ENCODE data around the gene PWP2. TPM values are rescaled to one million over a fixed set of nuclear protein-coding genes. Genes with fewer than 3 reads are reported as not detected.
A peak's percentile ranks its signal among the peaks of the same experiment; 100 is the strongest.
"Not testable (repeated sequence)": the region's sequence is repeated elsewhere in the genome, so short reads cannot be mapped to it uniquely, and the experiment has no call there.

PWP2 gene
- polyA plus RNA-seq, 4 donors, result 6.7 to 44.0 (median 17.7) TPM

- H3K9me3 ChIP-seq (ENCODE audit: control insufficient read depth in 2 of 2, insufficient read depth in 1 of 2, low read depth in 1 of 2, low read length in 1 of 2); DNase-seq; H3K4me1 ChIP-seq (ENCODE audit: control insufficient read depth in 3 of 3, insufficient read depth in 2 of 3, low read depth in 1 of 3, low read length in 2 of 3); H3K36me3 ChIP-seq (ENCODE audit: control insufficient read depth in 3 of 3, insufficient read depth in 2 of 3, low read depth in 1 of 3, low read length in 3 of 3); H3K4me3 ChIP-seq (ENCODE audit: low read depth in 1 of 3, low read length in 3 of 3); H3K27ac ChIP-seq (ENCODE audit: low read depth in 1 of 3, low read length in 2 of 3); H3K27me3 ChIP-seq (ENCODE audit: control insufficient read depth in 3 of 3, insufficient read depth in 3 of 3, low read length in 3 of 3); FAIRE-seq: not testable (repeated sequence)
- WGBS, 3 donors, result 38% methylated on average over 6 of the region's 15 CpGs; no CpG with 5 or more reads in 2 of the 3 donors
These were observed 30.8 kb downstream of the PWP2 start for GRCh38 chr21:44138039-44138438.

- H3K4me1 ChIP-seq (ENCODE audit: control insufficient read depth in 3 of 3, insufficient read depth in 2 of 3, low read depth in 1 of 3, low read length in 2 of 3); H3K36me3 ChIP-seq (ENCODE audit: control insufficient read depth in 3 of 3, insufficient read depth in 2 of 3, low read depth in 1 of 3, low read length in 3 of 3); FAIRE-seq; DNase-seq; H3K4me3 ChIP-seq (ENCODE audit: low read depth in 1 of 3, low read length in 3 of 3); H3K9me3 ChIP-seq (ENCODE audit: control insufficient read depth in 2 of 2, insufficient read depth in 1 of 2, low read depth in 1 of 2, low read length in 1 of 2); H3K27me3 ChIP-seq (ENCODE audit: control insufficient read depth in 3 of 3, insufficient read depth in 3 of 3, low read length in 3 of 3): not testable (repeated sequence)
- peak overlapping the region in 1 of 3 donors; percentile 38 for H3K27ac ChIP-seq (ENCODE audit: low read depth in 1 of 3, low read length in 2 of 3)
- WGBS, 3 donors, result 59 to 84% (median 83%) methylated on average over 1 to 12 of the region's 30 CpGs
These were observed 32.8 kb downstream of the PWP2 start for GRCh38 chr21:44139787-44140551.

DNA sequence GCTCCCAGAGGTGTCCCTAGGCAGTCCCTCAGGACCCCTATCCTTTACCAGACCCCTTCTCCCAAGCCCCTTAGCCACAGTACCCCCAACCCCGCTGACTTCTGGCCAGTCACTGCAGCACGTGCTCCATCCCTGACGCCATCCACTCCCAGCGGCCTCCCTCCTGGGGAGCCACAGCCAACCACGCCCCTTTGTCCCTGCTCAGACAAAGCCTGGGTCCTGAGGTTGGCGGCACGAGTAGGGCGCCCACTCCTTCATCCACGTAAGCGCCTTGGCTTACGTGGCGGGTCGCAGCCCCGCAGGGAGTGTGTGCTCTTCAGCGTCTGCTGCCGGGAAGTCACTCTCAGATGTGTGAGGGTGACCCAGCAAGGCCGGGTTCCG is 33.3 kb downstream of the PWP2 start:
- no CpG with 5 or more reads among the region's 18 CpGs for WGBS, 3 donors
- H3K4me1 ChIP-seq (ENCODE audit: control insufficient read depth in 3 of 3, insufficient read depth in 2 of 3, low read depth in 1 of 3, low read length in 2 of 3); H3K27ac ChIP-seq (ENCODE audit: low read depth in 1 of 3, low read length in 2 of 3); H3K36me3 ChIP-seq (ENCODE audit: control insufficient read depth in 3 of 3, insufficient read depth in 2 of 3, low read depth in 1 of 3, low read length in 3 of 3); H3K4me3 ChIP-seq (ENCODE audit: low read depth in 1 of 3, low read length in 3 of 3); H3K27me3 ChIP-seq (ENCODE audit: control insufficient read depth in 3 of 3, insufficient read depth in 3 of 3, low read length in 3 of 3); FAIRE-seq; DNase-seq; H3K9me3 ChIP-seq (ENCODE audit: control insufficient read depth in 2 of 2, insufficient read depth in 1 of 2, low read depth in 1 of 2, low read length in 1 of 2): not testable (repeated sequence)

DNA sequence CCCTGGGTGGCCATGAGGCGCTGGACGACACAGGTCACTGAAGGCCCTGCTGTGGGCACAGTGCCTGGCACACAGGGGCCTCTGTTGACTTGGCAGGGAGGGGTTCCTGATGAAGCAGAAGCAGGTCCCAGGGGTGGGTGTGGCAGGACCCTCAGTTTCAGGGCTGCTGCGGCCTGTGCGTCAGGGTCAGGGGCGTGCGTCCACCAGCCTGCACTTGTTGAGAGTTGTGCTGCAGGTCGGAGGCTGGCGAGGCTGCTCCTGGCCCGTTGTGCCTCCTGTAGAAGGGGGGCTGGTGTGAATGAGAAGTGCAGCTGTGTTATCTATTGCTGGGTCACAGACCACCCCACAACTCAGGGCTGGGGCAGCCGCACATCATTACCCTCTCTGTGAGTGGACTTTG is 35.3 kb downstream of the PWP2 start:
- H3K4me1 ChIP-seq (ENCODE audit: control insufficient read depth in 3 of 3, insufficient read depth in 2 of 3, low read depth in 1 of 3, low read length in 2 of 3); H3K9me3 ChIP-seq (ENCODE audit: control insufficient read depth in 2 of 2, insufficient read depth in 1 of 2, low read depth in 1 of 2, low read length in 1 of 2); H3K27me3 ChIP-seq (ENCODE audit: control insufficient read depth in 3 of 3, insufficient read depth in 3 of 3, low read length in 3 of 3); H3K4me3 ChIP-seq (ENCODE audit: low read depth in 1 of 3, low read length in 3 of 3); DNase-seq; H3K36me3 ChIP-seq (ENCODE audit: control insufficient read depth in 3 of 3, insufficient read depth in 2 of 3, low read depth in 1 of 3, low read length in 3 of 3); FAIRE-seq; H3K27ac ChIP-seq (ENCODE audit: low read depth in 1 of 3, low read length in 2 of 3): not testable (repeated sequence)
- 80% methylated on average over 9 of the region's 10 CpGs; no CpG with 5 or more reads in 2 of the 3 donors for WGBS, 3 donors

DNA sequence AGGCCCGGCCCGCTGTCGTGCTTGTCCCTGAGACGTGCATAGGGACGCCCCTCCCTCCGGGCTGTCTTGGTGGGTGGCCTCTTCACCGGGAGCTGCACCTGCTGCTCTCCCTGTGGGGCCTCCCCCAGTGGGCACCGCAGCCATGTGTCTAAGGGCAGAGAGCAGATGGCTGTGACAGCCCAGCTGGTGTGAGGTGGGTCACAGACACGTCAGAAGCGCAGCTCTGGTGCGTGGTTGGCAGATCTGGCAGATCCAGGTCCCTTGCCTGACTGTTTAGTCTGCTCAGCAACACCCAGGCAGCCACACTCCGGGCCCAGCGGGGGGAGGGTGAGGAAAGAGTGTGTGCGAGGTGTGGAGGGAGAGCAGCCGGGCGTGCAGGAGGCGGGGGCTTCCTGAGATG is 36.2 kb downstream of the PWP2 start:
- not testable (repeated sequence) for H3K9me3 ChIP-seq (ENCODE audit: control insufficient read depth in 2 of 2, insufficient read depth in 1 of 2, low read depth in 1 of 2, low read length in 1 of 2); H3K4me1 ChIP-seq (ENCODE audit: control insufficient read depth in 3 of 3, insufficient read depth in 2 of 3, low read depth in 1 of 3, low read length in 2 of 3); DNase-seq; H3K27ac ChIP-seq (ENCODE audit: low read depth in 1 of 3, low read length in 2 of 3); H3K36me3 ChIP-seq (ENCODE audit: control insufficient read depth in 3 of 3, insufficient read depth in 2 of 3, low read depth in 1 of 3, low read length in 3 of 3); FAIRE-seq; H3K27me3 ChIP-seq (ENCODE audit: control insufficient read depth in 3 of 3, insufficient read depth in 3 of 3, low read length in 3 of 3); H3K4me3 ChIP-seq (ENCODE audit: low read depth in 1 of 3, low read length in 3 of 3)
- 60% methylated on average over 3 of the region's 17 CpGs; no CpG with 5 or more reads in 2 of the 3 donors for WGBS, 3 donors

DNA sequence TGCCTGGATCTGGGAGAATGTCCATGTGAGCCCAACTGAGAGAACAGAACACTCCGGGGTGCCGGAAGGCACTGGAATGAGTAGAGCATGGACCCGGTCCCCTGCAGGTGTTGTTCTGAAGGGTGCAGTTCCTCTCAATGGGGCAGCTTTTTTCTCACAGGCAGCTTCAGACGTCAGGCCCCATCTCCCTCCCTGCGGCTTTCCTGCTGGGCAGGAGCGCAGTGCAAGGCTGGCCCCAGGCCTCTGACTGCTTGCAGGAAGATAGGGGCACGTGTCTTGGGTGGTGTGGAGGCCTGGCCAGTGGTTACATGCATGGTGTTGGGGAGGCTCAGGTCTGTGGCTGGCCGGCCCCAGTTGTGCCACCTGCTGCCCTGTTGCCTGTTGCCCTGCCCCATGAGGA is 36.8 kb downstream of the PWP2 start:
- not testable (repeated sequence) for H3K4me1 ChIP-seq (ENCODE audit: control insufficient read depth in 3 of 3, insufficient read depth in 2 of 3, low read depth in 1 of 3, low read length in 2 of 3); H3K9me3 ChIP-seq (ENCODE audit: control insufficient read depth in 2 of 2, insufficient read depth in 1 of 2, low read depth in 1 of 2, low read length in 1 of 2); H3K4me3 ChIP-seq (ENCODE audit: low read depth in 1 of 3, low read length in 3 of 3); FAIRE-seq; H3K36me3 ChIP-seq (ENCODE audit: control insufficient read depth in 3 of 3, insufficient read depth in 2 of 3, low read depth in 1 of 3, low read length in 3 of 3); H3K27ac ChIP-seq (ENCODE audit: low read depth in 1 of 3, low read length in 2 of 3); H3K27me3 ChIP-seq (ENCODE audit: control insufficient read depth in 3 of 3, insufficient read depth in 3 of 3, low read length in 3 of 3); DNase-seq
- 67% methylated on average over 5 of the region's 8 CpGs; no CpG with 5 or more reads in 2 of the 3 donors for WGBS, 3 donors

DNA sequence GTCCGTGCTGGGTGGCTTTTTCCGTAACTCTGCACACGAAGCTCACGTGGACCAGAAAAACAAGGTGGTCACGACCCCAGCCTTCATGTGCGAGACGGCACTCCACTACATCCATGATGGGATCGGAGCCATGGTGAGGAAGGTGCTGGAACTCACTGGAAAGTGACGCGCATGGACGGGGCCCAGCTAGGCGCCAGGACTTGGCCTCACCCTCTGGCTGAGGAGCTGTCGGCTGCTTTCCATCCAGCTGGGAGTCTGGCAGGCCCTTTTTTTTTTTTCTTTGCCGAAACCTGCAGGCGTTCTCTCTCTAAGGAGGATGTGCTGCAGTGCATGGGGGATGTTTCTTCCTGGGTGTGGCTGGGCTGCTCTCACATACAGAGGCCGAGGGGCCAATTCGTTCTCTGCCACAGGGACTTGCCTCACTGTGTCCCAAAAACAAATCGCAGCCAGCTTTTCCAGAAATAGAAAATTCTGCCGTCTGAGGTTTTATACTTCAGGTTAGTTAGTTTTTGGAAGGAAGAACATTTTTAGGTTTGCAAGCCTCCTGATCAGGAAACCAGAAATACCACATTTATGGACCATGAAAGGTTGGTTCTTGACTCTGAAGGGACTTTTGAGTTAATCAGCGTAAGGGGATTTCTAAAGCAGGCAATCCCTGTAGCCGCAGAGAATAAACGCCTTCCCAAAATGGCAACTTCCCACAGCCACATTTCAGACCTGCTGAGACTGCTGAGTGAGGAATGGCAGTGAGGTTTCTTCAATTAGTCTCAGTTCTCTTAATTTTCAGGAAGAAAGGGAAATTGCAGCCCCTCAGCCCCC is 37.8 kb downstream of the PWP2 start:
- WGBS, 3 donors, result no CpG with 5 or more reads among the region's 22 CpGs
- not testable (repeated sequence) for H3K27me3 ChIP-seq (ENCODE audit: control insufficient read depth in 3 of 3, insufficient read depth in 3 of 3, low read length in 3 of 3); FAIRE-seq; H3K4me3 ChIP-seq (ENCODE audit: low read depth in 1 of 3, low read length in 3 of 3); H3K36me3 ChIP-seq (ENCODE audit: control insufficient read depth in 3 of 3, insufficient read depth in 2 of 3, low read depth in 1 of 3, low read length in 3 of 3); H3K9me3 ChIP-seq (ENCODE audit: control insufficient read depth in 2 of 2, insufficient read depth in 1 of 2, low read depth in 1 of 2, low read length in 1 of 2); H3K4me1 ChIP-seq (ENCODE audit: control insufficient read depth in 3 of 3, insufficient read depth in 2 of 3, low read depth in 1 of 3, low read length in 2 of 3); DNase-seq; H3K27ac ChIP-seq (ENCODE audit: low read depth in 1 of 3, low read length in 2 of 3)

DNA sequence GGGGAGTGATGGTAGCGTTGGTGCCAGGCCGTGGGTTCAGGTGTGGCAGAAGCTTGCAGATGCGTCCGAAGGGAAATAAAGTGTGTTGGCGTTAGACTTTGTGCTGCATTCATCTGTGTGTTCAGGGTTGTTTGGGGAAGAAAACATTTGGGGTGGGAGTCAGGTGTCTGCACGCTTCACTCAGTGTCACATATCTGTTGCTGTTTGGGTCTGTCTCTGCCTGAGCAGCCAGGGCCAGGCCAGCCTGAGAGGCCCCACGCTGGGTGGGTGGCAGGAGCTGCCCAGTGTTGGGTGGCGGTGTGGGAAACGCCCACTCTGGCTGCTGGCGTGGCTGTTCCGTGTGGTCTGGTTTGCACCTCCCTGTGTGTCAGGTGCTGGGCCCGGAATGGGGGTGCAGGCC is 38.4 kb downstream of the PWP2 start:
- WGBS, 3 donors, result 53% methylated on average over 3 of the region's 12 CpGs; no CpG with 5 or more reads in 2 of the 3 donors
- not testable (repeated sequence) for DNase-seq; H3K9me3 ChIP-seq (ENCODE audit: control insufficient read depth in 2 of 2, insufficient read depth in 1 of 2, low read depth in 1 of 2, low read length in 1 of 2); H3K4me1 ChIP-seq (ENCODE audit: control insufficient read depth in 3 of 3, insufficient read depth in 2 of 3, low read depth in 1 of 3, low read length in 2 of 3); H3K4me3 ChIP-seq (ENCODE audit: low read depth in 1 of 3, low read length in 3 of 3); H3K36me3 ChIP-seq (ENCODE audit: control insufficient read depth in 3 of 3, insufficient read depth in 2 of 3, low read depth in 1 of 3, low read length in 3 of 3); H3K27me3 ChIP-seq (ENCODE audit: control insufficient read depth in 3 of 3, insufficient read depth in 3 of 3, low read length in 3 of 3); H3K27ac ChIP-seq (ENCODE audit: low read depth in 1 of 3, low read length in 2 of 3); FAIRE-seq
